Kidney (tissue), 14 donors: ENCODE data around the gene PPM1L. TPM values are rescaled to one million over a fixed set of nuclear protein-coding genes. Genes with fewer than 3 reads are reported as not detected.

ENCODE experiments used
- DNase-seq, 5 donors: peaks; one replicate each; pipeline ENCODE4 v3.0.0-alpha.2; 2013 to 2020
- FAIRE-seq: peaks from 2 replicates; lab custom pipeline; 2012; peaks lifted over from hg19 to GRCh38; lab: Jason Lieb, UNC
- H3K27ac ChIP-seq, 2 donors: one replicate each; pipeline ENCODE4 v1.7.0; 2013; ENCODE audit warnings: low read depth in 2 of 2, low read length in 2 of 2, inconsistent platforms in 1 of 2
- H3K27me3 ChIP-seq: one replicate; pipeline ENCODE4 v1.7.1; 2013; ENCODE audit warnings: low read length, inconsistent platforms; ENCODE audit not compliant: control insufficient read depth, insufficient read depth
- H3K36me3 ChIP-seq, 3 donors: one replicate each; pipeline versions ENCODE4 v1.7.0 to v1.7.1; 2013; ENCODE audit warnings: low read length in 3 of 3, control low read depth in 1 of 3, inconsistent platforms in 1 of 3; ENCODE audit not compliant: insufficient read depth in 3 of 3, control insufficient read depth in 2 of 3
- H3K4me1 ChIP-seq, 3 donors: one replicate each; pipeline versions ENCODE4 v1.7.0 to v1.7.1; 2013; ENCODE audit warnings: low read length in 3 of 3, inconsistent platforms in 1 of 3, low read depth in 1 of 3; ENCODE audit not compliant: control insufficient read depth in 2 of 3, insufficient read depth in 2 of 3
- H3K4me3 ChIP-seq, 3 donors: one replicate each; pipeline versions ENCODE4 v1.7.0 to v1.8.1; 2013; ENCODE audit warnings: low read length in 3 of 3, control low read depth in 1 of 3, inconsistent platforms in 1 of 3
- H3K9ac ChIP-seq, 3 donors: one replicate each; pipeline versions ENCODE4 v1.7.0 to v1.7.1; 2013; ENCODE audit warnings: low read length in 3 of 3, control low read depth in 1 of 3, inconsistent platforms in 1 of 3
- H3K9me3 ChIP-seq, 3 donors: one replicate each; pipeline versions ENCODE4 v1.7.0 to v1.7.1; 2013; ENCODE audit warnings: low read length in 3 of 3, control low read depth in 1 of 3, inconsistent platforms in 1 of 3; ENCODE audit not compliant: control insufficient read depth in 2 of 3, insufficient read depth in 1 of 3
- CTCF ChIP-seq: IDR thresholded peaks from 3 replicates; pipeline ENCODE4 v1.5.1; 2012; ENCODE audit warnings: mild to moderate bottlenecking, moderate library complexity, borderline replicate concordance; ENCODE audit not compliant: insufficient read depth; ENCODE audit errors: extremely low read depth
- intact Hi-C: fragments of 100-400 bp; cut with DNase I; formaldehyde crosslinking; loops from one replicate; pipeline ENCODE4 v1.11.1; 2022
- polyA plus RNA-seq: library from polyadenylated mRNA; stranded (reverse); fragments of 350-450 nt; fragmentation: Illumina TruSeq; extraction: RNeasy Lipid Tissue Mini Kit (QIAGEN cat#74804); gene quantifications from one replicate; pipeline ENCODE4 v1.2.3, GENCODE V29; 2014; ENCODE audit warnings: low read depth, low replicate concordance; ENCODE audit not compliant: insufficient read depth
- total RNA-seq: library from RNA; stranded (reverse); fragmentation: NEBNext Ultra II Directional; extraction: Animal tissue kit (Norgen Biotek cat#: 25700); gene quantifications from one replicate; pipeline ENCODE4 v1.2.1, GENCODE V29; 2021
- donor health status: control.
- donor health status: control.
- donor health status: control.
- donor health status: control.
- donor health status: control.
- donor health status: DM: yes; HTN: yes; CAD: no.
- donor health status: Normal renal cell carcinoma (clear cell type).

Gene PPM1L
- total and polyA plus RNA-seq, 2 donors from 2014 or later = 2.8 to 13.8 TPM

- Histone ChIP-seq H3K4me1 (peaks cover 0 to 13% (median 3%) of the 10 kb centered on the region in 3 donors), H3K27me3 (no peaks in the 10 kb centered on the region), H3K9ac (no peak overlapping the region), H3K36me3 (peaks cover 0 to 2% (median 0%) of the 10 kb centered on the region in 3 donors), H3K27ac (no peak overlapping the region), H3K9me3 (no peaks in the 10 kb centered on the region), H3K4me3 (no peak overlapping the region)
- FAIRE-seq (no peak), DNase-seq (no peak)
- TF ChIP-seq CTCF = no peak
- intact Hi-C loops = no loop called here
These were observed 315.1 kb downstream of the PPM1L start for GRCh38 chr3:161070980-161071663.

- Histone ChIP-seq H3K4me3 (no peak overlapping the region), H3K4me1 (peaks cover 0 to 13% (median 3%) of the 10 kb centered on the region in 3 donors), H3K9me3 (no peaks in the 10 kb centered on the region), H3K9ac (no peak overlapping the region), H3K36me3 (peaks cover 0 to 2% (median 0%) of the 10 kb centered on the region in 3 donors), H3K27ac (no peak overlapping the region), H3K27me3 (no peaks in the 10 kb centered on the region)
- no peak for TF ChIP-seq CTCF
- DNase-seq (no peak), FAIRE-seq (no peak)
- intact Hi-C loops = no loop called here
These were observed 316.2 kb downstream of the PPM1L start for GRCh38 chr3:161072211-161072621.

- FAIRE-seq = no peak
- no peaks in the 10 kb centered on the region for H3K9me3 ChIP-seq
- intact Hi-C loops = no loop called here
- DNase-seq = no peak
- H3K27me3 ChIP-seq = no peaks in the 10 kb centered on the region
- no peak overlapping the region for H3K4me3 ChIP-seq
- no peak for TF ChIP-seq CTCF
- H3K9ac ChIP-seq = no peak overlapping the region
- no peak overlapping the region for H3K27ac ChIP-seq
- H3K36me3 ChIP-seq = peaks cover 0 to 2% (median 0%) of the 10 kb centered on the region in 3 donors
- H3K4me1 ChIP-seq = peaks cover 0 to 13% (median 3%) of the 10 kb centered on the region in 3 donors
These were observed 316.7 kb downstream of the PPM1L start for GRCh38 chr3:161072751-161073150.
